Panc1 (cell line): ENCODE data around the gene JPT2. TPM values are rescaled to one million over a fixed set of nuclear protein-coding genes. Genes with fewer than 3 reads are reported as not detected.

Experiments
- ATAC-seq: fragments of 200-7000 bp; cut with Tn5 transposase; 2 replicates; pipeline ENCODE4 v1.9.1; 2020; ENCODE audit warnings: mild to moderate bottlenecking, moderate library complexity
- BruUV-seq: library from RNA; stranded (reverse); fragments of 400-500 nt; replicated peaks from 2 replicates; lab custom pipeline; 2021; lab: Mats Ljungman, UMichigan
- CTCF ChIA-PET: fragments of 300-600 bp; sonication (Branson Sonifier 250); formaldehyde crosslinking; loops from one replicate; lab custom pipeline; 2022; ENCODE audit warnings: antibody characterized with exemption; lab: Charles Lee
- POLR2A ChIA-PET: fragments of 300-600 bp; sonication (Branson Sonifier 250); formaldehyde crosslinking; loops from one replicate; lab custom pipeline; 2022; ENCODE audit warnings: antibody characterized with exemption; lab: Charles Lee
- DNase-seq: peaks from one replicate; pipeline ENCODE4 v3.0.0-alpha.2; 2010; ENCODE audit warnings: low read depth, low spot score
- H3K27ac ChIP-seq: 2 replicates; pipeline ENCODE4 v1.5.1; 2011; ENCODE audit warnings: mild to moderate bottlenecking, low read length, inconsistent platforms
- H3K27me3 ChIP-seq: fragments of 200-500 bp; sonication (Bioruptor generic); 2 replicates; pipeline ENCODE4 v1.6.0; 2014; ENCODE audit warnings: low read length, inconsistent platforms; ENCODE audit not compliant: control insufficient read depth, insufficient read depth
- H3K36me3 ChIP-seq: fragments of 200-500 bp; sonication (Bioruptor generic); 2 replicates; pipeline ENCODE4 v1.5.1; 2014; ENCODE audit warnings: inconsistent platforms, mild to moderate bottlenecking, low read length, moderate library complexity; ENCODE audit not compliant: control insufficient read depth, insufficient read depth
- H3K4me1 ChIP-seq: 2 replicates; pipeline ENCODE4 v1.5.1; 2011; ENCODE audit warnings: inconsistent platforms, mild to moderate bottlenecking, low read length, moderate library complexity; ENCODE audit not compliant: control insufficient read depth, insufficient read depth
- H3K4me3 ChIP-seq, 2 experiments: 2 replicates each; pipeline ENCODE4 v1.5.1; 2011 to 2012; ENCODE audit warnings: low read depth in 2 of 2, low read length in 2 of 2, mild to moderate bottlenecking in 2 of 2, inconsistent platforms in 1 of 2, moderate library complexity in 1 of 2
- H3K9me3 ChIP-seq: fragments of 200-500 bp; sonication (Bioruptor generic); 2 replicates; pipeline ENCODE4 v1.5.1; 2014; ENCODE audit warnings: low read depth, mild to moderate bottlenecking, inconsistent platforms, low read length, moderate library complexity; ENCODE audit not compliant: control insufficient read depth, insufficient read depth
- POLR2AphosphoS5 ChIP-seq: IDR thresholded peaks from 2 replicates; pipeline ENCODE4 v1.6.1; 2012; ENCODE audit warnings: mild to moderate bottlenecking, low read depth, low read length, moderate library complexity
- SIN3A ChIP-seq: IDR thresholded peaks from 2 replicates; pipeline ENCODE4 v1.6.1; 2012; ENCODE audit warnings: low read depth, mild to moderate bottlenecking, low read length, moderate library complexity, borderline replicate concordance; ENCODE audit not compliant: insufficient read depth
- TCF7L2 ChIP-seq: IDR thresholded peaks from 2 replicates; pipeline ENCODE4 v1.6.1; 2011; ENCODE audit warnings: mild to moderate bottlenecking, low read depth, low read length, inconsistent platforms
- in situ Hi-C: cut with HindIII; loops from 2 replicates; pipeline ENCODE4 v1.10.0; 2016; ENCODE audit warnings: low sequenced_read_pairs, low pct_unique_long_range_greater_than_20kb
- intact Hi-C: fragments of 100-400 bp; cut with micrococcal nuclease; formaldehyde crosslinking; loops from one replicate; pipeline ENCODE4 v1.10.0; 2022; ENCODE audit not compliant: unreplicated experiment
- total RNA-seq: library from RNA; stranded (reverse); gene quantifications from one replicate; pipeline ENCODE4 v1.2.1, GENCODE V29; 2021; ENCODE audit not compliant: unreplicated experiment
- TF ChIP-seq, protein P1 (sequence below): fragments of 450-650 bp; IDR thresholded peaks from 2 replicates; pipeline ENCODE4 v1.5.1; 2017; ENCODE audit warnings: mild to moderate bottlenecking
- TF ChIP-seq, protein P2 (sequence below), 2 experiments: IDR thresholded peaks; 2 replicates each; pipeline ENCODE4 v1.6.1; 2011 to 2012; ENCODE audit warnings: low read depth in 2 of 2, control low read depth in 1 of 2, low read length in 1 of 2, mild to moderate bottlenecking in 1 of 2, moderate library complexity in 1 of 2; ENCODE audit not compliant: insufficient read depth in 1 of 2

Gene JPT2
- total RNA-seq, 1 experiment from 2014 or later: 200 TPM

DNA sequence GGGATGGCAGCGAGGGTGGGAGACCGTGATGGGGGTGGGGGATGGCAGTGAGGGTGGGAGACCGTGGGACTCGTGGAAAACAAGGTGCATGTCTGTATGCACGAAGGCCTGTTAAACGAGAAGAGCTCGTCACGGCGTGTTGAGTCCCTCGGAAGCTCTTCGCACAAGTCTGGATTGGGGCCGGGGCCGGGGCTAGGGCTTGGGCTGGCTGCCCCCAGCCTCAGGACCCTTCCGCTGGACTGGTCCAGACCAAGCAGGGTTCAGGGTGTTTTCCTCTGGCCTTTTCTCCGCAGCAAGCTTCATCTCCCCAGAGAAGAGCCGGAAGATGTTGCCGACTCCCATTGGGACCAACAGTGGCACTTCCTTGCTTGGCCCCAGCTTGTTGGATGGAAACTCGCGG, 7.7 kb upstream of the JPT2 start:
- no peak for TF ChIP-seq POLR2AphosphoS5
- TF ChIP-seq, protein P1, sequence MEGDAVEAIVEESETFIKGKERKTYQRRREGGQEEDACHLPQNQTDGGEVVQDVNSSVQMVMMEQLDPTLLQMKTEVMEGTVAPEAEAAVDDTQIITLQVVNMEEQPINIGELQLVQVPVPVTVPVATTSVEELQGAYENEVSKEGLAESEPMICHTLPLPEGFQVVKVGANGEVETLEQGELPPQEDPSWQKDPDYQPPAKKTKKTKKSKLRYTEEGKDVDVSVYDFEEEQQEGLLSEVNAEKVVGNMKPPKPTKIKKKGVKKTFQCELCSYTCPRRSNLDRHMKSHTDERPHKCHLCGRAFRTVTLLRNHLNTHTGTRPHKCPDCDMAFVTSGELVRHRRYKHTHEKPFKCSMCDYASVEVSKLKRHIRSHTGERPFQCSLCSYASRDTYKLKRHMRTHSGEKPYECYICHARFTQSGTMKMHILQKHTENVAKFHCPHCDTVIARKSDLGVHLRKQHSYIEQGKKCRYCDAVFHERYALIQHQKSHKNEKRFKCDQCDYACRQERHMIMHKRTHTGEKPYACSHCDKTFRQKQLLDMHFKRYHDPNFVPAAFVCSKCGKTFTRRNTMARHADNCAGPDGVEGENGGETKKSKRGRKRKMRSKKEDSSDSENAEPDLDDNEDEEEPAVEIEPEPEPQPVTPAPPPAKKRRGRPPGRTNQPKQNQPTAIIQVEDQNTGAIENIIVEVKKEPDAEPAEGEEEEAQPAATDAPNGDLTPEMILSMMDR: no peak
- no peak for TF ChIP-seq TCF7L2
- TF ChIP-seq, protein P2, sequence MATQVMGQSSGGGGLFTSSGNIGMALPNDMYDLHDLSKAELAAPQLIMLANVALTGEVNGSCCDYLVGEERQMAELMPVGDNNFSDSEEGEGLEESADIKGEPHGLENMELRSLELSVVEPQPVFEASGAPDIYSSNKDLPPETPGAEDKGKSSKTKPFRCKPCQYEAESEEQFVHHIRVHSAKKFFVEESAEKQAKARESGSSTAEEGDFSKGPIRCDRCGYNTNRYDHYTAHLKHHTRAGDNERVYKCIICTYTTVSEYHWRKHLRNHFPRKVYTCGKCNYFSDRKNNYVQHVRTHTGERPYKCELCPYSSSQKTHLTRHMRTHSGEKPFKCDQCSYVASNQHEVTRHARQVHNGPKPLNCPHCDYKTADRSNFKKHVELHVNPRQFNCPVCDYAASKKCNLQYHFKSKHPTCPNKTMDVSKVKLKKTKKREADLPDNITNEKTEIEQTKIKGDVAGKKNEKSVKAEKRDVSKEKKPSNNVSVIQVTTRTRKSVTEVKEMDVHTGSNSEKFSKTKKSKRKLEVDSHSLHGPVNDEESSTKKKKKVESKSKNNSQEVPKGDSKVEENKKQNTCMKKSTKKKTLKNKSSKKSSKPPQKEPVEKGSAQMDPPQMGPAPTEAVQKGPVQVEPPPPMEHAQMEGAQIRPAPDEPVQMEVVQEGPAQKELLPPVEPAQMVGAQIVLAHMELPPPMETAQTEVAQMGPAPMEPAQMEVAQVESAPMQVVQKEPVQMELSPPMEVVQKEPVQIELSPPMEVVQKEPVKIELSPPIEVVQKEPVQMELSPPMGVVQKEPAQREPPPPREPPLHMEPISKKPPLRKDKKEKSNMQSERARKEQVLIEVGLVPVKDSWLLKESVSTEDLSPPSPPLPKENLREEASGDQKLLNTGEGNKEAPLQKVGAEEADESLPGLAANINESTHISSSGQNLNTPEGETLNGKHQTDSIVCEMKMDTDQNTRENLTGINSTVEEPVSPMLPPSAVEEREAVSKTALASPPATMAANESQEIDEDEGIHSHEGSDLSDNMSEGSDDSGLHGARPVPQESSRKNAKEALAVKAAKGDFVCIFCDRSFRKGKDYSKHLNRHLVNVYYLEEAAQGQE (IDR thresholded peaks at IDR 0.05; ENCODE audit: insufficient read depth in 1 of 2, low read depth in 2 of 2, low read length in 1 of 2): no peak
- no peak for TF ChIP-seq SIN3A
- intact Hi-C loops: no loop called here
- no peaks in the 10 kb centered on the region; the same call in 1 of the 2 replicates for H3K4me1 ChIP-seq
- ATAC-seq (no peak), DNase-seq (no peak)
- ChIA-PET POLR2A (no interaction called here), CTCF (no interaction called here)
- in situ Hi-C loops: no loop called here
- no peaks in the 10 kb centered on the region for H3K9me3 ChIP-seq
- H3K27me3 ChIP-seq: no peaks in the 10 kb centered on the region
- no TSS peak for BruUV-seq
- H3K4me3 ChIP-seq: no peak overlapping the region
- H3K36me3 ChIP-seq: peaks cover 21% of the 10 kb centered on the region
- no peak overlapping the region for H3K27ac ChIP-seq

DNA sequence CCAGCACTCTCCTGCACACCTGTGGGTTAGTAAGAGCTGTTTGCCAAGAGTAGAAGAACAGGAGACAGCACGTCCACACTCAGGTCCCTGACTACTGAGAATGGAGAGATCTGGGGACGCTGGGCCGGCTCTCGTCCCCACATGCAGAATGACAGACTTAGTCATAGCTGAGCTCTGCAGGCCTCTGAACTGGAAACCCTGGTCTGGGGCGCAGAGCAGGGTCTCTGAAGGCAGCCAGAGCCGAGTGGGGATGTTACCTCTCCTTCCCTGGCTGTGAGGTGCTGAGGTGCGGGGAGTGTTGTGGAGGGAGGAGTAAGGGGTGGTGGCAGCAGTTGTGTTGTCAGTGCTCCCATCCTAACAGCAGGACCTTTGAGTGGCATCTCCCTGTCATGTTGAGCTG, 7.2 kb upstream of the JPT2 start:
- ChIA-PET POLR2A (no interaction called here), CTCF (no interaction called here)
- Histone ChIP-seq H3K4me1 (no peaks in the 10 kb centered on the region; the same call in 1 of the 2 replicates), H3K4me3 (no peak overlapping the region), H3K27me3 (no peaks in the 10 kb centered on the region), H3K36me3 (peaks cover 19% of the 10 kb centered on the region), H3K27ac (no peak overlapping the region), H3K9me3 (no peaks in the 10 kb centered on the region)
- BruUV-seq: no TSS peak
- in situ Hi-C loops (no loop called here), intact Hi-C loops (no loop called here)
- ATAC-seq (no peak), DNase-seq (no peak)
- TF ChIP-seq SIN3A: no peak
- TF ChIP-seq, protein P1: no peak
- TF ChIP-seq POLR2AphosphoS5: no peak
